Measurements from ENCODE around the gene APOBEC3C.

- no peak for TF ChIP-seq CTCF (IDR thresholded peaks at IDR 0.05)
- TF ChIP-seq POLR2A (IDR thresholded peaks at IDR 0.05) = no peak
- no peak for TF ChIP-seq POLR2AphosphoS5 (IDR thresholded peaks at IDR 0.05)
Measured at GRCh38 chr22:39021552-39022250, 7.6 kb downstream of the APOBEC3C start.
